SW 1271 (cell line): ENCODE measurements around the gene NAV2.
"Not testable (repeated sequence)": the region's sequence is repeated elsewhere in the genome, so short reads cannot be mapped to it uniquely, and the experiment has no call there.

Experiments
- DNase-seq, 2 experiments: peaks; one replicate each; lab custom pipeline; 2025; lab: John Stamatoyannopoulos, UW

Gene NAV2

DNA sequence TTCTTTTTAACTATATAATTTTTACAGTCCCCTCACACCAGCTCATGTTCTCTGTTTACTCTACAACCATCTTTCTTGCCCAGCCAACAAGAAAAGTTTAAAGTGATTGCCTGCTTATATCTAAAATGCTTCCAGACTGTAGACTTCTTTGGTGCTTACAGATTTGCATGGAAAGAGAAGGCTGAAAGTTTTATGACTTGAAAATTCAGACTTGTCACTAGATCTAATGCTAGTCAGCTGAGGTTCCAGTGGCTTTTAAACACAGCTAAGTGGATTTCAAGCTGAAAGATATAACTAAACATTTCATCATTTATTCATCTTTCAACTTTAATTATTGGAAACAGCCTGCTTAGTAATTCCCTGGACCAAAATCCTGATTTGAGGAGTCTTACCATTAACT lies 178.4 kb downstream of the NAV2 start:
- DNase-seq: no peak

DNA sequence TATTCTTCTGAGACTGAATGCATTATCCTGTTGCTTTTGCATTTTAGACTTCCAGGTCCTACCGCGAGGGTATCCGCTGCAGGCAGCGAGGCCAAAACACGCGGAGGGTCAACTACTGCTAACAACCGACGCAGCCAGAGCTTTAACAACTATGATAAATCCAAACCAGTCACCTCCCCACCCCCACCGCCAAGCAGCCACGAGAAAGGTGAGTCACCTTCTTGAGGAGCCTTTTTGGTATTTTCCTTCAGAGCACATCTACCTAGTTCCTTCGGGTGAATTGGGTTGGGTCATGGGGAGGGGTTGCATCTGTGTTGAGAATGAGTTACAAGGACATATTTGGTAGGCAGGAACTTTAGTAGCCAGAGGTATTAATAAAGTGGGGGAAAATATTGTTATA lies 179.8 kb downstream of the NAV2 start:
- no peak for DNase-seq

DNA sequence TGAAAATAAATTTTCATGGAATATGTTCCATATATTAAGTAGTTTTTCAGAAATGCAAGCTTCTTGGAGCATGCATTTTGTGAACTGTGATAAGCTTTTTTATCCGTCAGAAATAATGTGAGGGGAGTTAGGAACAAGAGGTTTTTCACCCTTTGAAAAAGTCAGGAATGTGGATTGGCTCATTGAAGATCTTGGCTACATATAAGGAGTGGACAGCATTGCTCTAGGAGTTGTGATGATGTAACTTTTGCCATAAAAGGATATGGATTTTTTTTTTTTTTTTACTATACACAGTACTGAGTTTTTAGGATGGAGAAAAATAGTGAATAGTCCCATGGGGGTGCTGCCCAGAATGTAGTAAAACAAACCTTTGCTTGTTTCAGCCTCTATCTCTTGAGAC lies 180.2 kb downstream of the NAV2 start:
- DNase-seq: no peak

DNA sequence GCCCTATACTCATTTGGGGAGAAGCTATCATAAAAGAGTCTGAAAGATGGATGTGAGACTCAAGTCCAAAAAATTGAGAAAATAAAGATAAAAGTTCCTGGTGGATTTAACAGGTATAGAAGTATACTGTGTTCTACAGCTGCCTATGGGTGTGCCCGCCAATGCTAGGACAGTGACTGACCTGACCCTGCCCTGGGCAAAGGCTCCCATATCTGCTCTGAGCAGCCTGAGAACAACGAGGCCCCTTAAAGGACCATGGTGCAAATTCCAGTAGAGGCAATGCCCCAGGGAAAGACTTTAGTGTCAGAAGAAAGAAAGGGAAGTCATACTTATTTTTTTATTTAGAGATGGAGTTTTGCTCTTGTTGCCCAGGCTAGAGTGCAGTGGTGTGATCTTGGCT lies 181.8 kb downstream of the NAV2 start:
- no peak for DNase-seq

DNA sequence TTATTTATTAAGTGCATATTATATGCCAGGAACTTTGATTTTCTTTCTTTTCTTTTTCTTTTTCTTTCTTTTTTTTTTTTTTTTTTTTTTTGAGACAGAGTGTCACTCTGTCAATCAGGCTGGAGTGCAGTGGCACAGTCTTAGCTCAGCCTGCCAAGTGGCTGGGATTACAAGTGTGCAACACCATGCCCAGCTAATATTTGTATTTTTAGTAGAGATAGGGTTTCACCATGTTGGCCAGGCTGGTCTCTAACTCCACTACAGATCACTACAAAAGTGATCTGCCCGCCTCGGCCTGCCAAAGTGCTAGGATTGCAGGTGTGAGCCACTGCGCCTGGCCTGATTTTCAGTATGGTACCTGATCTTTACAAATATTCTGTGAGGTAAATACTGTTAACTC lies 182.4 kb downstream of the NAV2 start:
- not testable (repeated sequence) for DNase-seq

DNA sequence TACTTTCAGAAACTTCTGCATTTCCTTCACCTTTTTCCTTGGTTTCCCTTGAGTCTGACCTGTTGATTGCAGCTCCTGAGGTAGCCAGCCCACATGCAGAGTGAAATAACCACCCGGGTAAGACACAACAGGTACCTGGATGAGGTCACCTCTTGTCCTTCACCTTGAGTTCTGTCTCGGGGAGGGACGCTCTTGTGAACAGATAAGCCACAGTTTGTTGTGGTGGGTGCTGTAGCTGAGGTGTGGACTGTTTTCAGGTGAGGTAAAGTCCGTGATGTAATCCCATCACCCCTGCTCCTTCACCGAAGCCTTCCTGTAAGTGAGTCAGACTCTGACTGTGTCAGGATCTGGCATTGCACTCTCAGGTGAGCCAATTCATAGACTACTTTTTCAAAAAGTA lies 183.1 kb downstream of the NAV2 start:
- DNase-seq: no peak

DNA sequence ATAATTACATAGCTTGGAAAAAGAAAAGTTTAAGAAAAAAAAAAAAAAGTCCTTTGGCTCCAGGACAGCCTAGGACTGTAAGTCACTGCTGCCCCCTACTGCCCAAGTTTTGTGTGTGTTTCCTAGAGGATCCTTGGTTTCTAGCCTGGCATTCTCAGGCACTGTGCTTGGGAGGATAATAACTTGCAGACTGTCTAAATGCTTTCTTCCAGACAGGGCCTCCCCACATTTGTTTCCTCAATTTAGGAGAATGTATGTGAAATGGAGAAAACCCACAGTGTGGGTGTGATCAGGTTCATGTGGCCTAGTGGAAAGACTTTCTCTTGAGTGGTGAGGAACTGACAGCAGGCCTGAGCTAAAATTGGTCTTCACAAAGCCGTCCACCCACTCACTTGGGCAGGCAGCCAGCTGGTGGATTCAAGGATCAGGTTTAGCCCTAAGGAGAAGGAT lies 191.0 kb downstream of the NAV2 start:
- DNase-seq: peak in 1 of 2 experiments; percentile 69

DNA sequence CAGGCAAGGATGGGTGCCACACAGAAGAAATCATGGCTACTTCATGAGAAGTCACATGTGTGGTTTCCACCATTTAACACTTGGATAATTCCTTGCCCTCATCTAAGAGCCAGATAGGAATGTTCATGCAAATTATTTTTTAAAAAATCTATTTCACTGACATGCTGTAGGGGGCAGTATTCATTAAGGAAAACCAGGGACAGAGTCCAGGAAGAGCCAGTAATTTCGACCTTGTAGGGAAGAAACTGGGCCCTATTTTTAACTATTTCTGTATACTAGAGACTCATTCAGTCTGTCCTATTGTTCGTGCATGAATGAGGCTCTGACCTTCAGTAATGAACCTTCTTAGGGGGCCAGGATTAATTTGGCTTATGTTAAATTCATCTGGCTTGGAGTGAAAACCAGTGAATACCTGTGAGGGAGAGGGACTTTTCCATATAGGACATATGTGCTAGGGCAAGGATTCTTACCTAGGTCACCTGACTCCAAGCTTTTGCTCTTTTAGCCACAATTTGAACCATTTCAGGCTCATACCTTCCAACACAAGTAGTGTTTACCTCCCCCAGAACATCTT lies 192.7 kb downstream of the NAV2 start:
- DNase-seq: peak in 1 of 2 experiments; percentile 69

DNA sequence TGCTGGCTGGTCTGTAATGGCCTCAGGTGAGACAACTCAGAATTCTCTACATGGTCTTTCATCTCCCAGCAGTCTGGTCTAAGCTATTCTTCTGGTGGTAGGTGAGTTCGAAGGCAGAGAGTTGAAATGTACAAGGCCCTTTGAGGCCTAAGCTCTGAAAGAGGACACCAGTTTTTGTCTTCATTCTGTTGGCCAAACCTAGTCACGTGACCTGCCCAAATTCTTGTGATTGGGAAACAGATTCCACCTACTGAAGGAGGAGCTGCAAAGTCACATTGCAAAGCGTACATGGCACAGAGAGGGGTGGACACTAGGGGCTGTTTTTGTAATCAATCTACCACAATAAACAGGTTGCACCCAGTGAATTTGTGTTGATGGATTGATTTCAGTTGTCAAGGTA lies 193.5 kb downstream of the NAV2 start:
- no peak for DNase-seq

DNA sequence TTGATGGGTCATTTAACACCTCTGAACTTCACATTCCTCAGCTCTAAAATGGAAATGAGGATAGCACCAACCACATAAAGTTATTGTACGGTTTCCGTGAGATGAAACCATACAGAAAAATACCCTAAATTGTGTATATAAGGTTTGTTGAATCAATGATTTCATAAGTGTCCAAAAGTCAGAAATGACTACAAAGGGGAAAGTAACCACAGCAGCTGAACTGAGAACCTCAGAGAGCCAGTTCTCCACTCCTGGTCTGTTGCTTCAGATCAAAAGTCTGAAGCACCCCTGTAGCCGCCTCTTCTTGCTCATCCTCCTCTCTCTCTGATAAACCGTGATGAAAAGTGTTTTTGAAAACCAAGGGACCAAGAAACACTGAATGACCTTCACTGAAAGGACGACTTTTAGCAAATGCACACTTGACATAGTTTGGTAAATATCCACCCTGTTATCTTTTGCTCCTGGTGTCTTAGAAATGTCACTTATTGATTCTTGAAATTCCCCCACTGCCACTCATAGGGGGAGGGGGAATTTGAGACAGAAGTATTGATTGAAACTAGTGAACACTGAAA lies 194.5 kb downstream of the NAV2 start:
- DNase-seq: no peak

DNA sequence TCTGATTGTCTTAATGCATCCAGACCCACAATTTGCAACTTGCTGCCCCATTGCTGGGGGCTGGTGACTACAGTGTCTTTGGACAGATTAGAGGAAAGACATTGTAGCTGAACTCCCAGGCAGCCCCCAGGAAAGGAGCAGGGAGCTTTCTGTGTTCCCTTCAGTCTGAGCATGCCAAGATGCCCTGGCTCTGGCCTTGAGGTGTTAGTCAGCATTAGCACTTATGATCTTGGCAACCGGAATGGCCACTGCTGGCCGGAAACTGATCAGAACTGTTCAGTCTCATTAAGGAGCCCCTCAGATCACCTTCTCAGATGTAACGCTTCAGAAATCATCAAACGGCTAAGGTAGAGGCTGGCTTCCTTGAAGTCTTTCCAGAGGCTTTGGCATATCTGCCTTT lies 195.2 kb downstream of the NAV2 start:
- DNase-seq: no peak

DNA sequence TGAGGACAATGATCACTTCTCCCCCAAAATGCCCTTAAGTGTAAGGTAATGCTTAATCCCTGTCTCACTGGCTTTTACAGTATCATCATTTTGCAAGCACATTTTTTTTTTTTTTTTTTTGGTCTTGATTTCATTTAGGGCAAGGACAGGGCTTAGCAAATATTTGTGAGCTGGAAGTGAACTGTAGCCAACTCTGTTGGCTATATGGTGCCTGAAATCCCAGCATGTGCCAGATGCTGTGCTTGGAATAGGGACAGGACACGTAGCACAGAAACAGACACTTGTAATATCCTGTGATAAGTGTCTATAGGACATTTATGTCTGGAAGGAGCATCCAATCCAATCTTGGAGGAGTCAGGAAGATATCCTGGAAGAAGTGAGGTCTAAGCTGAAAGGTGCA lies 198.3 kb downstream of the NAV2 start:
- no peak for DNase-seq

DNA sequence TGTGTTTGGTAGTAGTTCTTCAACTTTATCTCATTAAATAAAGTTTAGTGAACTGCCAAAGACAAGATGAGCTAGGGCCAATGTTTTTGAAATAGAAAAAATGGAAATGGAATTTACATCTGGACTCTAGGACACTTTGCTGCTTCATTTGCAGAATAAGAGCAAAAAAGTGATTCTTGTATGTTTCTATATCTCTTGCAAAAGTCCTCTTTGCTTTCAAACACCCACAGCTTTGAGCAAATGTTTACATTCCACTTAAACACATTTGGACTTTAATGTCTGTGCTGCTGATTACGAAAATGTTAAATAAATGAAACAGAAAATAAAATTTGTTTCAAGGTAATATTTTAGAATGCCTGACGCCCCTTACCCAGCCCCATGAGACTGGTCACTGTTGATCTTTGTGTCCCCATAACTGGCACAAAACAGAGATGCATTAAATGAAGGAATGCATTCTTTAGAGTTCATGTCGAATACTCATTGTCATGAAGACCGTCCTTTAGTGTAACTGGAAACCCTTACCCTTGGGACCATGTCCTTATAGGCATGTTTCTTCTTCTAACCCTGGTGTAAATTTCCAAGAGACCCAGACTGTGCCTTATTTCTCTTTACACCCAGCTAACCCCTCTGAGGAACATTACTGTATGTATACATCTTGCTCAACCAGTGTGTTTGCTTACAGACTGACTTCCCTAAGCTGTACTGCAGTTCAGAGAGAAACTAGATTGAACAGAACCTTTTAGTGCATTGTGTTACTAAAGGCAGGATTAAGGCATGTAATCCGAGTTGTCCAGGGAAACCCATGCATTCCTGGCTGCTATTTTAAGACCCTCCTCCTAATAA lies 199.7 kb downstream of the NAV2 start:
- DNase-seq: no peak

DNA sequence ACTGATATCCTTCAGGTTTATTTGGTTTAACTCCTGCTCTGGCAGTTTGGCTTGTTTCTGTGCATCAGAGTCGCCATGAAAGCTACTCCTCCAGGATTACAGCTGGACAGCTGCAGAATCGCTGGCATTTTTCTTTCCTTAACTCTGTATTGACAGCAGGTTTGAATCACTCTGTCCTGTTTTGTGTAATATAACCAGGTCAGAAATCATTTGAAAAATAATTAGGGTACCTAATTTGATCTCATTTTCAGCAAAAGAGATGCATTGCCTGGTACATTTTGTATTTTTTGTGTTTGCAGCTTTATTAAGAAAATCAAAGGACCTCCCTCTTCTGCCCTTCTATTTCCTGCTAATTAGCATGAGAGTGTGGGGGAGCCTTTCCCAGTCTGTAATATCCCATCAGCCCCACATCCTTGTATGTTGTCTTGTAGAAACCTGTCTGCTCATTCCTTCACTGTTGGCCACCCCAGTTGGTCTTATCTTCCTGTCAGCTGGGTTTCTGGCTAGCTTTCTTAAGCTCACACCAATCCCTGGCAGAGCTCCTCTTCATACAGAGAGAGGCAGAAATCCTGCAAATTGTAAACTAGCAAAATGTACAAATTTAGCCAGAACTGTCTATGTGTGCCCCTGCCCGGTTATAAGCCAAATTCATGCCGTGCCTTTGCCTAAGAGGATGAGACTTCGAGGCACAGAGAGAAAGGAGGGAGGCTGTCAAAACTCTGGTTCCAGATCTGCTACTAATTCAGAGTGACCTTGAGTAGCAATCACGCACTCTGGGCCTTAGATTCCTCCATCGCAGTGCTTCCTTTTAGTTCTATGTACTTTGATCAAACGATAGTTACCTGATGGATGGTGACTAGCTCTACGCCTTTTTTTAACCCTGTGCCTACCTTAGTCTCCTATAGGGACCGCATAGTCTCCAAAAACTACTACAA lies 200.6 kb downstream of the NAV2 start:
- DNase-seq: no peak

DNA sequence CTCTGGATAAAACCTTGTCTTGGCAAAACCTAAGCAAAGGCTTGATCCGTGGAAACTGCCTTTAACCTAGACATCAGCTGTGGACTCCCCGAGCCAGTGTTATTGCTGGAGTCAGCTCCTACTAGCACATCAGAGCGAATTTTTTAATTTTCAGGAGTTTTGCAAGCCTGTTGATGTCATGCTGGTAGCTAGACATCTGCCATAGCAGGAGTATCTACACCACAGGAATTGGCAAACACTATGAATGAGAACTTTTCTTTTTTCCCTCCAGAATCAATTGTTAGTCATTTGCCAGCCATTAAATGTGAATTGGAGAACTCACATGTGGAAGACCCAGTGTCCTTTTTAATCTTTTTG lies 201.2 kb downstream of the NAV2 start:
- no peak for DNase-seq

DNA sequence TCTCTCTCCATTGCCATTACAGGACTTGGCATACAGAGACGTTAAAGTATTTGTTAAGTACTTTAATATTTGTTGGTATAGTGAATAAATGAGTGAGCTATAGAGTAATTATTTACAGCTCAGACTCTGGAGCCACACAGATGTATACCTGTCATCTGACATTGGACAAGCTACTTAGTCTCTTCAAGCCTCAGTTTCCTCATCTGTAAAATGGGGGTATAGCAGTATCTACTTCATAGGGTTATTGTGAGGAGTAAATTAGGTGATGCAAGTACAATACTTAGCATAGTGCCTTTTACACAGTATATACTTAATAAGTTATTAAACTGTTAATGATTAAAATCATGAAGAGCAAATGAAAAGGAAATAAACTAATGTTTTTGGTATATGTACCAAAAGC lies 203.2 kb downstream of the NAV2 start:
- DNase-seq: no peak

DNA sequence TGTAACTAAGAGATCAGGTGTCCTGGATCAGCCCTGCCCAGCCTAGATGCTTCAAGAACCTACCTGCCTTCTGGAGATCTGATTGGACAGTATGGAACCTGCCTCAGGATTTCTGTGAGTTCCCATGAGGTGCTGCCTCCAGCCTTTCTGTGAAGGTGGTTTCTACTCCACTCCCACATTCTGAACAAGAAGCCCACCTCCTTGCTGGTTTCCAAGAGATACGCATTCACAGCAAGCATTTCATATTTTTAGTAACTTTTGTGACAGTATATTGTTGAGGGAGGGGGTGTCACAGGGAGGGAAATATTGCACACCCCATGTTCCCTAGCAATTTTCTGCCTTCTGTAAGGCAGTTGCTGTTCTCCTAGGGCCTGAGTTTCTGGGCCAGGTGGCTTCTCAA lies 204.4 kb downstream of the NAV2 start:
- no peak for DNase-seq

DNA sequence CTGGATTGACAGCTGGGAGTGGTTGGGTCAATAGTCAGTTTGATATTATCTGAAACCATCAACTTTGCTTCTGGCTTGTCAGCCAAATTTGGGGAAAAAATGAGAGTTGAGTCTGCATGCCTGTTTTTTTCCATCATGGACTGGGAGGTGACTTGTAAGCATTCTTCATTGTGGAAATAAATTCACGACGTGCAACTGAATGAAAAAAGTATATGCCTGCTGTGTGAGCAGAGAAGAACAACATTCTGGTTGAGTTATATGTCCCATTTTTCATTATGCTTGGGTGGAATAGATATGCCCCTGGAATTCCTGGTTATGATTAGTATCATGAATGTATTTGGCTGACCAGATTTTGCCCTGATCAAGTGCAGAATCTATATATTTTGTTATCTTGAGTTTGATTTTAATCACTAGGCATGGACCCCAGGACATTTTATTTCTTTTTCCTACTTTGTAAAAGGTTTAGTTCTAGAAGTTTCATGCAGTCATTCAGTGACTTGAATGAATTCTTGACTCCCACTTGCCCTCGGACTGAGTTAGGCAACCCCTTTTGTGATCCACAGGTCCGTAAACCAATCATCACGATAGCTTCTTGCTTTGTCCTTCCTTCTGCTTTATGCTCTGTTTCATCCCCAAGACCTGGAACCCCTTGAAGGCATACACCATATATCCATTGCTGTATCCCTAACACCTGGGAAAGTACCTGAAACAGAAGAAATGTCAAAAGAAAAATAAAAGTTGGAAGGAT lies 205.8 kb downstream of the NAV2 start:
- no peak for DNase-seq

DNA sequence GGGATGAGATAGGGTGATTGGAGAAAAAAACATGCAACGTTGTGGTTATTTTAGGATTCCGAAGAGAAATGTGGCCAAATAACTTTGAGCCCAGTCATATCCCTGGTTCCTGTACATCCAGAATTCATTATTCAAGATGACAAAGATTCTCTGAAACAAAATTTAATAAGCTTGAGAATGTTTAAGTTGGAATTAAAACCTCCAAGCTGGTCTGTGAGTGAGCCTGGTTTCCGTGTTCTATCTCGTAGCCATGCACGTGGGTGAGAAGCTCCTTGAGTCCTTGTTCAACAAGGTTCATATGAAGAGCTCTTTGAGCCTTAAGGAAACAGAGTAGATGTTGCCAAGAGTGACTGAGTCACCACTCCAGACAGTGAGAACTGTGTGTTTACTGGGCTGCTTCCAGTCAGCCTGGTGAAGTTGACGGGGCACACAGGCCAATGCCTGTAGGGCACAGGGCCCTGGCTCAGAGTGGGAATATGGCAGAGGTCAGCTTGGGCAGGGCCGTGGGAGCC lies 206.5 kb downstream of the NAV2 start:
- DNase-seq: peak; percentile 61 to 81

DNA sequence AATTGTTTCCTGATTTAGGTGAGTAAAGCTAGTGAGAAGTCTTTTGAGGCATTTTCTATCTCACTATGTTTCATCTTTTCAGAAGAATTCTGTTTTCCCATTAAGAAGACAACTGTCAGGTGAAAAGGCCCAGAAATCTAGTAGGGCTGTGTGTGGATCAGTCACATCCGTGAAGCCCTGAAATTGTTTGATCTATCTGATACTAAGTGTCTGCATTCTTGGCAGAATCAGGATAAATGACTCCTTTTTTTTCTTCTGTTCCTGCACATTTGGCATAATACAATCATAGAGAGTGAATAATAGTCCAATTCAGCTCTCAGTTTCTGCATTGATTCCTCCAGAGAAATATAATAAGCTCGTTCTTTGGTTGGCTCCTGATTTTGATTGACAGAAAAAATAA lies 208.3 kb downstream of the NAV2 start:
- no peak for DNase-seq

DNA sequence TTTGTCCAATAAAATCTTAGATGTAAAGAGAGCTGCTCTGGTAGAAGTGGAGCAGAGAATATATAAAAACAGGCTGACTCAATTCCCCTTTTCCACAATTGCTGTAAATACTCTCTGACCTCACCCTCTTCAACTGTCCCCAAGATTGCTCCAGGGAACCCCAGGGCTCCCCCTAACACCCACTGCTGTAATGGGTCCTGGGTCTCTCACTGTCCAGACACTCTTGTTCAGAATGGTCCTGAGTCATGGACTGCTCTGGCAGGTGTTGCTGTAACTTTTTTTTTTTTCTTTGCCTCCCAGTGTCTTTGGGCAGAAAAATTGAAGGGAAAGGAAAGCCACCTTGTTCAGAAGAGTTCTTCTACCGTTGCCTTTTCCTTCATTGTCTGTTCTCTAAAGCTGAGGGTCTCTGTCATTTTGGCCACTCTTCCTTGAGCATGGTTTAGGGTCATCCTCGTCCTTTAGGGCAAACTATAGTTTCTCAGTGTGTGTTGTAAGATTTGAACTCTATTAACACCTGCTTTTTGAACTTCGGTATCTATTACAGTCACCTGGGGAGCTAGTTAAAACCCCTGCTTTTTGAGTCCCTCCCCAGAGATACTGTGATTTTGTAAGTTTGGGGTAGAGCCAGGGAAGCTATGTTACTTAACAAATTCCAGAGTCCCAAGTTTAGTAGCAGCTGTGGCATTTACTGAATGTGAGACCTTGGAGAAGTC lies 209.5 kb downstream of the NAV2 start:
- no peak for DNase-seq
